Embryonic facial prominence (tissue), 1 donor: ENCODE measurements around the gene NDE1.
"Not testable (repeated sequence)": the region's sequence is repeated elsewhere in the genome, so short reads cannot be mapped to it uniquely, and the experiment has no call there.

Source experiments
- DNase-seq: peaks from one replicate; pipeline ENCODE4 v3.0.0-alpha.2; 2016; ENCODE audit errors: extremely low spot score

The NDE1 gene

DNA sequence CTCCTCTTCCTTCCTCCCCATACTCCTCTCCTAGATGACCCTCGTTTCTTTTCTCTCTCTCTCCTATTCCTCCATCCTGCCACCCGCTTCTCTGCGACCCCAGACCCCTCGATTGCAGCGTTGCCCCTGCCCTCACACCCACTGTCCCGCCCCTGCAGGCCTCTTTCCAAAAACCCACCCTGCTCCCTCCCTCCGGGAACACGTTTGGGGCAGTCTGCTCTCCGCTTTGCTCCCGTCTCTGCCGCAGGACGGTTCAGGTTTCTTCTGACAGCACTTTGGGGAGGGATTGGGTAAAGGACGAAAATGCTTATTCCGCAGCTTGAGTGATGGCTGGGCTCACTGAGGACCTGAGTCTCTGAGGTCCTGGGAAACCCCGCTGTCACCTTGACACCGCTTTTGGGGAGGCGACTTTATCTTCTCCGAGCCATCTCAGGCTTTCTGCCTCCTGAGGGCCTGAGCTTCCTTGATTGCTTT is 690 bp downstream of the NDE1 start:
- no peak for DNase-seq

DNA sequence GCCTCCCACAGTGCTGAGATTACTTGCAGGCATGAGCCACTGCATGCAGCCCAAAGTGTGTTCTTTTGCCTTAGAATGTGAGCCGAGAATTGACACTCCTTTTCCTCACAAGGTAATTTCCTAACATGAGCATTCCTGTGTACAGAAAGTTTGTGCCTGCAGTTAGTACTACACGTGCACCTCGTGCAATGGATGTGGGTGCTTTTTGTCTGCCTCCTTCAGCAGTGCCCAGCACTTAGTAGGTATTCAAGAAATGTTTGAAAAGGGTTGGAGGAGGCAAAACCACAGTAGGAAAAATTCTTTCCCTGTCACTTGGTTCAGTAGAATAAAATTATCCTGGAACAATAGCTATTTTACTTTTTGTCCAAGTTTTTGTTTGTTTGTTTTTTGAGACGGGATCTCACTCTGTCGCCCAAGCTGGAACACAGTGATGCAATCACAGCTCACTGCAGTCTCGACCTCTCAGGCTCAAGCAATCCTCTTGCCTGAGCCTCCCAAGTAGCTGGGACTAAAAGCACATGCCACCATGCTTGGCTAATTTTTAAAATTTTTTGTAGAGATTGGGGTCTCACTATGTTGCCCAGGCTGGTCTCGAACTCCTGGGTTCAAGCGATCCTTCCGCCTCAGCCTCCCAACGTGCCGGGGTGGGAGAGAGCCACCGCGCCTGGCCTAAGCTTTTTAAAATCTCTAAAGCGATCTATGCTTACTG is 2.4 kb downstream of the NDE1 start:
- DNase-seq, result no peak

DNA sequence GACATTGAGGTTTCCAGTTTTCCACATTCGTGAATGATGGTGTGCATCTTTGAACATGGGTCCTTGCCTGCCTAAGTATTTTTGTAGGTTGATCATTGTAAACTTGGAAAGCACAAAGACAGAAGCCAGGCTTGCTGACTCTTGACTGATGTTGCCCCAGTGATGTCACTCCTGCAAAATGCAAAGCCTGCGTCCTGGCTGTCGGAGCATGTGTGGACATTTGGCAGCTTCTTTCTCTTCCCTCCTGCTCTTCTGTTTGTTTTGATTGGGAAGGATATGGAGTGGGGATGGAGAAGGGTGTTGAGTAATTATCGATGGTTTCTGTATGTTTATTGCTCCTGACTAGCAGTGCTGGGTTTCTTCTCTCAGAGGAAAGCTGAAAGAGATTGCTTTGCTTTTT is 3.2 kb downstream of the NDE1 start:
- no peak for DNase-seq

DNA sequence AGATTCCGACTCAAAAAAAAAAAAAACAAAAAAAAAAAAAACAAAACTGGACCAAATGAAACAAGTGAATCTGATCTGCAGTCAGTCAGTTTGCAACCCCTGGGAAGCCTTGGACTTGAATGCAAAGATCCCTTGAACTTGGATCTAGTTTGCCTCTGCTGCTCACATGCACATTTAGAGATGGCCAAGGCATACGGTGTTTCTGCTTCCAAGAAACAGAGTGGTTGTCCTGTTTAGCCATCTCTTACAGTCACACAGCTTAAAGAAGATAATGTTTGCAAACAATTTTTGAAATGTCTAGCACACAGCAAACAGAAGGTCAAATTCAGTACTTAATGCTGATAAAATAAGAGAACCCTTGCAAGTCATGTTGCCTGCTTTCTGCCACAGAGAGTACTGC is 4.5 kb downstream of the NDE1 start:
- DNase-seq, result no peak

DNA sequence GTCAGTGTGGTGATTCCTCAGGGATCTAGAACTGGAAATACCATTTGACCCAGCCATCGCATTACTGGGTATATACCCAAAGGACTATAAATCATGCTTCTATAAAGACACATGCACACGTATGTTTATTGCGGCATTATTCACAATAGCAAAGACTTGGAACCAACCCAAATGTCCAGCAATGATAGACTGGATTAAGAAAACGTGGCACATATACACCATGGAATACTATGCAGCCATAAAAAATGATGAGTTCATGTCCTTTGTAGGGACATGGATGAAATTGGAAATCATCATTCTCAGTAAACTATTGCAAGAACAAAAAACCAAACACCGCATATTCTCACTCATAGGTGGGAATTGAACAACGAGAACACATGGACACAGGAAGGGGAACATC is 5.5 kb downstream of the NDE1 start:
- not testable (repeated sequence) for DNase-seq

DNA sequence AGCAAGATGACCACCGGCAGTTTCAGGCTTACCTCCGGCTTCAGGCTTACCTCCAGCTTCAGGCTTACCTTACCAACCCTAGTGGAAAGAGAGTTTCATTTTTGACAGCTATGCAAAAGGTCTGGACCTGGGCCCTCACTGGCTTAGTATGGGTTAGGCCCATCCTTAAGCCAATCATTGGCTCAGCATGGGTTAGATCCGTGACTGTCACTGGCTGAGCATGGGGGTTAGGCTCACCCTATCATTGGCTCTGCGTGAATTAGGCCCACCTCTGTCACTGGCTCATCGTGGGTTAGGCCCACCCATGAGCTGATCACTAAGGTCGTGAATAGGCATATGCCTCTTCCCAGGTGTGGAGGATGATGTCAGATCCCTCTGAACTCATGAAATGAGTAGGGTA is 8.1 kb downstream of the NDE1 start:
- no peak for DNase-seq

DNA sequence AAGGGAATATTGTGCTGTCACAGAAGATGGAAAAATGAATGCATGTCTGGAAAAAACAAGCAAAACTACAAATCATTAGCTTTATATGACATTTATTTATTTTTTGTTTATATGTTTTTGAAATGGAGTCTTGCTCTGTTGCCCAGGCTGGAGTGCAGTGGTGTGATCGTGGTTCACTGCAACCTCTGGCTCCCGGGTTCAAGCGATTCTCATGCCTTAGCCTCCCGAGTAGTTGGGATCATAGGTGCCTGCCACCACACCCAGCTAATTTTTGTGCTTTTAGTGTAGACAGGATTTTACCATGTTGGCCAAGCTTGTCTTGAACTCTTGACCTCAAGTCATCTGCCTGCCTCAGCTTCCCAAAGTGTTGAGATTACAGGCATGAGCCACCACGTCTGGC is 8.5 kb downstream of the NDE1 start:
- no peak for DNase-seq

DNA sequence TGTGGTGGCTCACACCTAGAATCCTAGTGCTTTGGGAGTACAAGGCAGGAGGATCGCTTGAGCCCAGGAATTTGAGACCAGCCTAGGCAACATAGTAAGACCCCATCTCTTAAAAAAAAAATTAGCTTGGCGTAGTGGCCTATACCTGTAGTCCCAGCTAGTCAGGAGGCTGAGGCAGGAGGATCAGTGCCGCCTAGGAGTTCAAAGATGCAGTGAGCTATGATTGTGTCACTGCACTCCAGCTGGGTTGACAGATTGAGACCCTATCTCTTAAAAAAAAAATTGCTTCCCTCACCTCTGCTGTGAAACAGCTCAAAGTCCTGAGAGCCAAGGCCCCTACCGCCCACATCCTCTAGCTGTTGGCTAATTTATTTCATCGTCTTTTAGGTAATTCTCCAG is 10.2 kb downstream of the NDE1 start:
- DNase-seq, result no peak

DNA sequence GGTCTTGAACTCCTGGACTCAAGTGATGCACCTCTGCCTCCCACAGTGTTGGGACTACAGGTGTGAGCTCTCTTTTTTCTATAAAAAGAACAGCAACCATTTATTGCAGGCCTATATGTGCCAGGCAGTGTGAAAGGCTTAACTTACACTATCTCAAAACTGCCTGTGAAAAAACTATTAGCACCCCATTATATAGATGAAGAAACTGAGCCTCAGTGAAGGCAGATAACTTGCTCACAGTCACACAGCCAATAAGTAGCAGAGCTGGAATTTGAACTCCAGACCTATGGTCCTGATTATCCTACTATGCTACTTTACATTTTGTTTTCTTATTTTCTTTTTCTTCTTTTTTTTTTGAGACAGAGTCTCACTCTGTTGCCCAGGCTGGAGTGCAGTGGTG is 15.1 kb downstream of the NDE1 start:
- no peak for DNase-seq

DNA sequence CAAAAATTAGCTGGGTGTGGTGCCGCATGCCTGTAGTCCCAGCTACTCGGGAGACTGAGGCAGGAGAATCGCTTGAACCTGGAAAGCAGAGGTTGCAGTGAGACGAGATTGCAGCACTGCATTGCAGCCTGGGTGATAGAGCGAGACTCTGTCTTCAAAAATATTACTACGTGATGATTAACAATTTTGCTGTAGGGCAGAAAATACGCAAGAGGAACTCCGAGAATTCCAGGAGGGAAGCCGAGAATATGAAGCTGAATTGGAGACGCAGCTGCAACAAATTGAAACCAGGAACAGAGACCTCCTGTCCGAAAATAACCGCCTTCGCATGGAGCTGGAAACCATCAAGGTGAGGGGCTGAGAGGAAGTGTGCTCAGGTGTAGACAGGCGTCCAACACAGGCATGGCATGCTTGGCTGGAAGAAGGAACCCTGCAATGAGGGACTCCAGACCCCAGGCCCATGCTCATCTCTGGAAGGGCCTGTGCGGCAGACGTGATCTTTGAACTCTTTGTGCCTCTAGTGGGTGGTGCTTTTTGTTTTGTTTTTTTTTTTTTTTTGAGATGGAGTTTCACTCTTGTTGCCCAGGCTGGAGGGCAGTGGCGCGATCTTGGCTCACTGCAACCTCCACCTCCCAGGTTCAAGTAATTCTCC is 17.2 kb downstream of the NDE1 start:
- no peak for DNase-seq

DNA sequence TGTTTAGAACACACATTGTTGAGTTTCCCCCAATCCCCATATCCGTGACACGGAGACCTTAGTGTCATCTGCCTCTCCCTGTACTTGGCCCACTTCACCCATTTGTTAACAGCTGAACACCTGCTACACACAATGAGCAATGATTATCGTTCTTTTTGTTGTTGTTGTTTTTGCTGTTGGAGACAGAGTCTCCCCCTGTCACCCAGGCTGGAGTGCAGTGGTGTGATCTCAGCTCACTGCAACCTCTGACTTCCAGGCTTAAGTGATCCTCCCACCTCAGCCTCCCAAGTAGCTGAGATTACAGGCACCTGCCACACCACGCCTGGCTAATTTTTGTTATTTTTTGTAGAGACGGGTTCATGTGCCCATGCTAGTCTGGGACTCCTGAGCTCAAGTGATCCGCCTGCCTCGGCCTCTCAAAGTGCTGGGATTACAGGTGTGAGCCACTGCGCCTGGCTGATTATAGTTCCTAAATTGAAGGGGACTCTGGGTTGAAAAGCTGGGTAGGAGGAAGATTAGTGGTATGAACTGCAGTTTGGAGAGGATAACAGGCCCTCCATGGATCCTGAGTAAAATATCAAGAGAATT is 21.6 kb downstream of the NDE1 start:
- no peak for DNase-seq

DNA sequence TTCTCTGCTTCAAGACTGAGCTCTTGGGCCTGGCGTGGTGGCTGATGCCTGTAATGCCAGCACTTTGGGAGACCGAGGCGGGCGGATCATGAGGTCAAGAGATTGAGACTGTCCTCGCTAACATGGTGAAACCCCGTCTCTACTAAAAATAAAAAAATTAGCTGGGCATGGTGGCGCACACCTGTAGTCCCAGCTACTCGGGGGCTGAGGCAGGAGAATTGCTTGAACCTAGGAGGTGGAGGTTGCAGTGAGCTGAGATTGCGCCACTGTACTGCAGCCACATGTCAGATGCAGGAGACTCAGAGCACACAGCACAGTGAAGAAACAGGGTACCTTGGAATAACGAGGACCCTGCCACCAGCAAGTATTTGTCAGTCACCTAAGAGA is 22.1 kb downstream of the NDE1 start:
- not testable (repeated sequence) for DNase-seq

DNA sequence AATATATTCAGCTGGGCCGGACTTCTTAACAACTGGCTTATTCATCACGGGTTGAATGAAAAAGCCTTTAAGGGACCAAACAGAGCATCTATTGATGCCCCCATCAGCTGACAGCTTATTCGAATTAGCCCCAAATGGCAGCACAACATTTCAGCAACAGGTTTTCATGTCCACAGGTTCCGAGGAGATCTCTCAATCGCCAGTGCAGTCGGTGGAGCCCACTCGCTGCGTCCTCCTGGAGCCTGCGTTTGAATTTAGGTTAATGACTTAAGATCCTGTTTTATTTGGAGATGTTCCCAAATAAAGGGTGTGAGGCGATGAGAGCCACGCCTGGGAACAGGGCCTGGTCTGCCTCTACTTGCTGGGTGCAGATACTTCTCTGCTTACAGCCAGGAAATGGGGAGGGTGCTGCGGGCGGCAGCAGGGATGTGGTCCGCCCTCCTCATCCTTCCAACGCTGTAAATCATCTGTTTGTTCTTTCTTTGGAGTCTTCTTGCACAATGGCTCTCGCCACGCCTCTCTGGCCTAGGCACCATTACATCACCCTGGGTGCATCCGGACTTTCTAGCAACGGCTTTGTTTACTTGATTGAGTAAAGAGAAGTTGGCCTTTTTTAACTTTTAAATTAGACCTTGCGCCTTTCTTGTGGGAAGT is 22.6 kb downstream of the NDE1 start:
- no peak for DNase-seq

DNA sequence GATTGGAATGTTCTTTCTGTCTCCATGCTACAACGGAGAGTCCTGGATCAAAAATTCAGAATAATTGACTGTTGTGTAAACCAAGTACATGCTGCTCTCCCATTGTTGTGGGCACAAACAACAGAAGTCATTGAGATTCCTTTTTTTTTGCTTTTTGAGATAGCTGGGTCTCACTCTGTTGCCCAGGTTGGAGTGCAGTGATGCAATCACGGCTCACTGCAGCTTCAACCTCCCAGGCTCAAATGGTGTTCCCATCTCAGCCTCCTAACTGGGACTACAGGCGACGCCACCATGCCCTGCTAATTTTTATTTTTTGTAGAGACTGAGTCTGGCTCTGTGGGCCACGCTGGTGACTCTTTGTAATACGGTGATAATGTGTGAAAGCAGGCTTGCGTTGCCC is 24.5 kb downstream of the NDE1 start:
- no peak for DNase-seq

DNA sequence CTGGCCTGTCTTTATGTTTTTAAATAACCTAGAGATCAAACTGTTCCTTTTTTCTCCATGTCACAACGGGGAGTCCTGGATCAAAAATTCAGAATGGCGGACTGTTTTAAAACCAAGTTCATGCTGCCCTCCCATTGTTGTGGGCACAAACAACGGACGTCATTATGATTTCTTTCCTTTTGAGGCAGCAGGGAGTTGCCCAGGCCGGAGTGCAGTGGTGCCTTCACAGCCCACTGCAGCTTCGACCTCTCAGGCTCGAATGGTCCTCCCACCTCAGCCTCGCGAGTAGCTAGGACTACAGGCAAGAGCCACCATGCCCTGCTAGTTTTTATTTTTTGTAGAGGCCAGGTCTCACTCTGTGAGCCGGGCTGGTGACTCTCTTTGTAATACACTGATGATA is 26.5 kb downstream of the NDE1 start:
- no peak for DNase-seq

DNA sequence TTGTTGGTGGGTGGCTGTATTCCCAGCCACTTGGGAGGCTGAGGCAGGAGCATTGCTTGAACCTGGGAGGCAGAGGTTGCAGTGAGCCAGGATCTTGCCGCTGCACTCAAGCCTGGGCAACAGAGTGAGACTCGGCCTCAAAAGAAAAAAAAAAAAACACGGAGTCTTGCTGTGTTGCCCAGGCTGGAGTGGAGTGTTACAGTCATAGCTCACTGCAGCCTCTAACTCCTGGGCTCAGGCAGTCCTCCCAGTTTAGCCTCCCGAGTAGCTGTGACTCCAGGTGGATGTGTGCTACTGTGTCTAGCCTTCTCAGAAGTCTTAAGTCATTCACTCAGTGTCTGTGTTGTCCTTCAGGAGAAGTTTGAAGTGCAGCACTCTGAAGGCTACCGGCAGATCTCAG is 27.4 kb downstream of the NDE1 start:
- no peak for DNase-seq

DNA sequence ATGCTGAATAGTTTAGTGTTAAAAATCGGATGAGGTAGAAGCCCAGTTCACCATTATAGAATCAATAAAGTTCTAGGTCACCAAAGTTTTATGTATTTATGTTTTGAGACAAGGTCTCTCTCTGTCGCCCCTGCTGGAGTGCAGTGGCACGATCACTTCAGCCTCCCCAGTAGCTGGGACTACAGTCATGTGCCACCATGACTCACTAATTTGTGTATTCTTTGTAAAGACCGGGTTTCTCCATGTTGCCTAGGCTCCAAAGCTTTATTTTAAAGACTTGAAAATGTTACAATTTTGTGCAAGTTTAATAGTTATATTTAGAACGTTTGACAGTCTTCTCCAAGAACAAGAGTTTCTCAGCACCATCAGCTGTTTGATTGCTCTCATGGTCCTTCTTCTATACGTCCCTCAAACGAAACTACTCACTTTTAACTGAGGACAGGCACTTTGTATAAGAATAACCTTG is 32.1 kb downstream of the NDE1 start:
- DNase-seq, result no peak

DNA sequence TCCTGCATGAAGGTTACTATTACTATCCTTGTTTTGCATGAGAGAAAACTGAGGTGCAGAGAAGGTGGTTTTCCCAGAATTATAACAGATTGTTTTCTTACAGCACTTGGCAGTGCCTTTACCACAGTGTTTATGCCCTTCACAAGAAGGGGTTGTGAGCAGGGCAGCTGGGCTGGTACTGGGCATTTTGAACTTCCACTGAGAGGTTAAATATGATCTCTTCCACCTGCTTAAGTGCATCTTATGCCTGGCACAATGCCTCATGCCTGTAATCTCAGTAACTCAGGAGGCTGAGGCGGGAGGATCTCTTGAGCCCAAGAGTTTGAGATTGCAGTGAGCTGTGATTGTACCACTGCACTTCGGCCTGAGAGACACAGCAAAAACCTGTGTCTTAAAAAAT is 36.2 kb downstream of the NDE1 start:
- no peak for DNase-seq

DNA sequence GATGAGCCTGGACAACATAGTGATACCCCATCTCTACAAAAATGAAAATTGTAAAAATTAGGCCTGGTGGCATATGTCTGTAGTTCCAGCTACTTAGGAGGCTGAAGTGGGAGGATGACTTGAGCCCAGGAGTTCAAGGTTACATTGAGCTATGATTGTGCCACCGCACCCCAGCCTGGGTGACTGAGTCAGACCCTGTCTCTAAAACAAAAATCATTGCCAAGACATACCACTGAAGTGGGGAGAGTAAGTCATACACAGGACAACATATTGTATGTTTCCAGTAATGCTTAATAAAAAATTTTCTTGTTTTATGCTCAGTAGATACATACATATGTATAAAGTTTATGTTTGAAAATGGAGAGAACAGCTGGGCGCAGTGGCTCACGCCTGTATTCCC is 39.2 kb downstream of the NDE1 start:
- no peak for DNase-seq

DNA sequence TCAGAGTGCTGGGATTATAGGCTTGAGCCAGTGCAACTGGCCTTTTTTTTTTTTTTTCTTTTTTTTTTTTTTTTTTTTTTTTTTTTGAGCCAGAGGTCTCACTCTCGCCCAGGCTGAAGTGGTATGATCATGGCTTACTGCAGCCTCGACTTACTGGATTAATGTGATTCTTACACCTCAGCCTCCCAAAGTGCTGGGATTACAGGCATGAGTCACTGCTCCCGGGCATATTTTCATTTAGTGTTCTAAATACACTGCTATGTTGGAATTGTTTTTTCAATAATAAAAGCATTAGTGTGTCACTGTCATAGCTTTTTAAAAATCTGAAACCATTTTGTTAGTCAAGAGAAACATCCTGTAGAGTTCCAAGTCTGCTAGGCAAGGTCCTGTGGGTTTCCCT is 40.3 kb downstream of the NDE1 start:
- no peak for DNase-seq

DNA sequence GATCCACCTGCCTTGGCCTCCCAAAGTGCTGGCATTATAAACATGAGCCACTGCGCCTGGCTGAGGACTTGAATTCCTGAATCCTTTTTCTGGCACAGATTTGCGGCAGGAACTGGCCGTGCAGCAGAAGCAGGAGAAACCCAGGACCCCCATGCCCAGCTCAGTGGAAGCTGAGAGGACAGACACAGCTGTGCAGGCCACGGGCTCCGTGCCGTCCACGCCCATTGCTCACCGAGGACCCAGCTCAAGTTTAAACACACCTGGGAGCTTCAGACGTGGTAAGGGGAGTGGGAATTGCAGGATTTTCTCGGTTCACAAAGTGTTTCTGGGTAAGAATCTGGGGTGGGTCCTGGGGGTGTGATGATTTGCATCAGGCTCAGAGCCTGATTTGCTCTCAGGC is 41.0 kb downstream of the NDE1 start:
- no peak for DNase-seq

DNA sequence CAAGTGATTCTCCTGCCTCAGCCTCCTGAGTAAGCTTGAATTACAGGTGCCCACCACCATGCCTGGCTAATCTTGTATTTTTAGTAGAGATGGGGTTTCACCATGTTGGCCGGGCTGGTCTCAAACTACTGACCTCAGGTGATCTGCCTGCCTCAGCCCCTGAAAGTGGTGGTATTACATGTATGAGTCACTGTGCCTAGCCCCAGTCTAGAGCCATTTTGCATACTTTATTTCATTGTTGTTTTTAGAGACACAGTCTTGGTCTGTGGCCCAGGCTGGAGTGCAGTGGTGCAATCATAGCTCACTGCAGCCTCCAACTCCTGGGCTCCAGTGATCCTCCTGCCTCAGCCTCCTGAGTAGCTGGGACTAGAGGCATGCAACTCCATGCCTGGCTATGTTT is 42.5 kb downstream of the NDE1 start:
- DNase-seq, result not testable (repeated sequence)

DNA sequence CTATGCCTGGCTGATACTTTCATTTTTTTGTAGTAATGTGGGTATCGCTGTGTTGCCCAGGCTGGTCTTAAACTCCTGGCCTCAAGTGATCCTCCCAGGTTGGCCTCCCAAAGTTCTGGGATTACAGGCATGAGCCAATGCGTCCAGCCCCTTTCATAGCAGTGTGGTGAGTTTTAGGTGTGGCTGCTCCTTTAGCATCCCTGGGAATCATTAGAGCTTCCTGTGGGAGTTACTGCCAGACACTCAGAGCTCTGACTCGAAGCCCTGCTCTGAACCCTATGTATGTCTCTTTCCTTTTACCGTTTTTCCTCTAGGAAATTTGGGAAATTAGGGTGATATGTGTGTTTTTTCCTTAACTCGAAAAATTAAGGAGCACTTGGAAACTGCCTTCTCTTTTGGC is 44.5 kb downstream of the NDE1 start:
- DNase-seq, result no peak
